HG03442 (cell line): ENCODE measurements around the gene DNAJA3.
"Not testable (repeated sequence)": the region's sequence is repeated elsewhere in the genome, so short reads cannot be mapped to it uniquely, and the experiment has no call there.

Experiments used
- ATAC-seq: cut with Tn5 transposase; IDR thresholded peaks from one replicate; pipeline ENCODE4 v1.9.1; 2021; ENCODE audit warnings: mild to moderate bottlenecking, moderate library complexity; ENCODE audit not compliant: unreplicated experiment

The DNAJA3 gene

GRCh38 chr16:4386951-4387565 is 38.6 kb upstream of the DNAJA3 start:
- ATAC-seq = no peak

GRCh38 chr16:4387781-4388180 is 37.9 kb upstream of the DNAJA3 start:
- no peak for ATAC-seq

GRCh38 chr16:4388271-4389021 is 37.2 kb upstream of the DNAJA3 start:
- ATAC-seq = no peak

GRCh38 chr16:4389051-4389955 is 36.4 kb upstream of the DNAJA3 start:
- no peak for ATAC-seq

- no peak for ATAC-seq
Observed at GRCh38 chr16:4390266-4391260, 35.1 kb upstream of the DNAJA3 start.

- no peak for ATAC-seq
Observed at GRCh38 chr16:4391631-4392381, 33.9 kb upstream of the DNAJA3 start.

- ATAC-seq = no peak
Observed at GRCh38 chr16:4392382-4393239, 33.1 kb upstream of the DNAJA3 start.

- no peak for ATAC-seq
Observed at GRCh38 chr16:4393240-4393600, 32.4 kb upstream of the DNAJA3 start.

- not testable (repeated sequence) for ATAC-seq
Observed at GRCh38 chr16:4393850-4394249, 31.8 kb upstream of the DNAJA3 start.

GRCh38 chr16:4395055-4395726 is 30.5 kb upstream of the DNAJA3 start:
- ATAC-seq = no peak

GRCh38 chr16:4399001-4399730 is 26.5 kb upstream of the DNAJA3 start:
- ATAC-seq = no peak

GRCh38 chr16:4401094-4401501 is 24.6 kb upstream of the DNAJA3 start:
- no peak for ATAC-seq

- ATAC-seq = no peak
Observed at GRCh38 chr16:4401510-4401909, 24.2 kb upstream of the DNAJA3 start.

GRCh38 chr16:4402439-4403132 is 23.1 kb upstream of the DNAJA3 start:
- ATAC-seq = no peak

GRCh38 chr16:4403133-4403949 is 22.3 kb upstream of the DNAJA3 start:
- ATAC-seq = no peak
